ENCODE data around the gene DIP2C. TPM values are rescaled to one million over a fixed set of nuclear protein-coding genes. Genes with fewer than 3 reads are reported as not detected.
A peak's percentile ranks its signal among the peaks of the same experiment; 100 is the strongest.

DIP2C gene
- total and polyA plus RNA-seq, 8 donors, result 2.4 to 40.1 (median 21.0) TPM

DNA sequence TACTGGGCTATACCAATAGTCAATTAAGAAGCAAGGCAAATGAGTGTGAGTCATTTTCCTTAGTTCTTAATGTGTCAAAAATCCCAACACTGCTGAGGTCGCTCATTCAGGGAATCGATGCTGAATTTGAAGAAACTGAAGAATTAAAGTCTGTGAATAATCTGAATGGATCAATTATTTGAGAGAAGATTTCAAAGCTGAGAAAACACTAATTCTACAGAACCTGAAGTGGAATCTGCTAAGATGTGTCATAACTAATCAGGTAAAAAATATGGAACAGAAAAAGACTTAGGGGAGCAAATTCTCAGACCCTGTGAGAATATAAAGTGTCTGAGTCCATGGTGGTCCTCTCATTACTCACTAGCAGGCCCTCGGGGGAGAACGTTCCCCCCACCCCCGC, 125.6 kb downstream of the DIP2C start:
- intact Hi-C loops (cut with DNase I; ENCODE audit: low total_unique reads), result no loop called here
- Histone ChIP-seq H3K4me3 (no peak overlapping the region), H3K36me3 (no peaks in the 10 kb centered on the region), H3K27me3 (no peaks in the 10 kb centered on the region), H3K4me1 (peaks cover 9 to 58% (median 28%) of the 10 kb centered on the region in 4 donors), H3K9me3 (peaks cover 0 to 9% (median 6%) of the 10 kb centered on the region in 4 donors), H3K27ac (no peak overlapping the region)
- DNase-seq, result no peak
- WGBS, 5 donors, result 86 to 95% (median 91%) methylated on average over 5 of the region's 5 CpGs
- TF ChIP-seq, protein P1, sequence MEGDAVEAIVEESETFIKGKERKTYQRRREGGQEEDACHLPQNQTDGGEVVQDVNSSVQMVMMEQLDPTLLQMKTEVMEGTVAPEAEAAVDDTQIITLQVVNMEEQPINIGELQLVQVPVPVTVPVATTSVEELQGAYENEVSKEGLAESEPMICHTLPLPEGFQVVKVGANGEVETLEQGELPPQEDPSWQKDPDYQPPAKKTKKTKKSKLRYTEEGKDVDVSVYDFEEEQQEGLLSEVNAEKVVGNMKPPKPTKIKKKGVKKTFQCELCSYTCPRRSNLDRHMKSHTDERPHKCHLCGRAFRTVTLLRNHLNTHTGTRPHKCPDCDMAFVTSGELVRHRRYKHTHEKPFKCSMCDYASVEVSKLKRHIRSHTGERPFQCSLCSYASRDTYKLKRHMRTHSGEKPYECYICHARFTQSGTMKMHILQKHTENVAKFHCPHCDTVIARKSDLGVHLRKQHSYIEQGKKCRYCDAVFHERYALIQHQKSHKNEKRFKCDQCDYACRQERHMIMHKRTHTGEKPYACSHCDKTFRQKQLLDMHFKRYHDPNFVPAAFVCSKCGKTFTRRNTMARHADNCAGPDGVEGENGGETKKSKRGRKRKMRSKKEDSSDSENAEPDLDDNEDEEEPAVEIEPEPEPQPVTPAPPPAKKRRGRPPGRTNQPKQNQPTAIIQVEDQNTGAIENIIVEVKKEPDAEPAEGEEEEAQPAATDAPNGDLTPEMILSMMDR (IDR thresholded peaks at IDR 0.05), result no peak
- TF ChIP-seq POLR2AphosphoS5 (IDR thresholded peaks at IDR 0.05) (no peak), EP300 (IDR thresholded peaks at IDR 0.05) (no peak), POLR2A (IDR thresholded peaks at IDR 0.05) (no peak)

DNA sequence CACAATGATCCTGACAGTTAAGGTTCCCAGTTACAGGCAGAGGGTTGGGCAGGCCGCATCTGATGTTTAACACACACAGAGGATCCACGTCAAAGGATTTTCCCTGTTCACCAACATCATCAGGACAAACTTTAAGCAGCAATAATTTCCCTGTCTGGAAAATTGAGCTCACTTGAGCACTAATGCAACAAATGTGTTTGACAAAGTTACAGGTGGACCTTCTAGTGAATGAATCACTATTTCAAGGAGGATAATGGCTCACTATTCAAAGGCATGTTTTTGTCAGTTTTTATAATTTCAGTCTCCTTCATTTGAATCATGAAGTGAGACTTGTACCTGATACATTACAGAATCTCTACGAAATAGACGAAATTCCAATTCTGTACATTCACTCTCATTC, 127.3 kb downstream of the DIP2C start:
- Histone ChIP-seq H3K27me3 (no peaks in the 10 kb centered on the region), H3K4me3 (no peak overlapping the region), H3K4me1 (peaks cover 9 to 71% (median 27%) of the 10 kb centered on the region in 4 donors), H3K9me3 (peaks cover 0 to 9% (median 6%) of the 10 kb centered on the region in 4 donors), H3K36me3 (no peaks in the 10 kb centered on the region), H3K27ac (no peak overlapping the region)
- intact Hi-C loops (cut with DNase I; ENCODE audit: low total_unique reads), result no loop called here
- DNase-seq, result no peak
- TF ChIP-seq EP300 (IDR thresholded peaks at IDR 0.05) (no peak), POLR2AphosphoS5 (IDR thresholded peaks at IDR 0.05) (no peak), POLR2A (IDR thresholded peaks at IDR 0.05) (no peak)
- TF ChIP-seq, protein P1 (IDR thresholded peaks at IDR 0.05), result no peak
- 83 to 93% (median 89%) methylated on average over 4 of the region's 4 CpGs for WGBS, 5 donors

DNA sequence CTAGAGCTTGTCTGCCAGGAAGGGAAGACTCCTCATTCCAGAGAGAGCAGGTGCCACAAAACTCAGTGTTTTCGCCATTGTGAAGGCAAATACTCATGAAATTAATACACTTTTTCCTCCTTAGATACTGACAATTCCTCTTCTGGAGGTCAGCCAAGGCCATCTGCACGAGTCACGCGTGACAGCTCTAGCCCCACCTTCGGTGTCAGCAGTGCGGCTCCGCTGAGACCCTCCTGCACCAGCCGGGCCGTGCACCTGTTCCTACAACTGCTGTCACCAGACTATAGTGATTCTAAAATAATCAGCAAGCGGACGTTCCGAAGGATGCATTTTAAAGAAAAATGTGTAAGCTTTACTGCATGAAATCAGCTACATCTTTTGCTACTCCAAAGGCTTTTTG, 127.7 kb downstream of the DIP2C start:
- 85 to 91% (median 90%) methylated on average over 12 of the region's 12 CpGs for WGBS, 5 donors

DNA sequence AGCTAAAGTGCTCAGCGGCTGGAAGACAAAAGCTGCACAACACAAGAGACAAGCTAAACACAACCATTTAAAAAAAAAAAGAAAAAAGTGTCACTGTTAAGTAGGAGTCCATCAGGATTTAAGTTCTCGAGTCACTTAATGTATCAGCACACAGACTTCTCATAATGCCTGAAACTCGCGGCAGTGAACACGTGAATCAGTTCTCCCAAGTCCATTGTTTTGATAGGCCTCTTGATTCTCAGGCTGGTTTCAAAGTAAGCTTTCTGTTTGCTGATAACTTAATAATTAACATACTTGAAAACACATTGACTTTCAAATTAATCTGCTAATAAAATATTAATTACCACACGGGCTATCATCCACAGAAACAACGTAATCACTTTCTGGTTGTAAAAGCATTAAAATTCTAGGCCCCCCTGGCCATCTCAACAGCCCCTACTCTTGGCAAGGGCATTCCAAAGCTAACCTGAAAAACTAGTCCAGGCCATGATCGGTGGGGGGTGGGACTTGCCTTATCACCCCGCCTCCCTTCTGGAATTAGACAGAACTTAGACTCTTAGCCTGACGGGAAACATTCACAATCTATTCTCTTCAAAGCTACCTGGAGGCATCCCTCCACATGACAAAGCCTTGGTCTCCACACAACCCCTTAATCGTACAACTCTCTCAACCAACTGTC, 129.0 kb downstream of the DIP2C start:
- WGBS, 5 donors, result 36 to 73% (median 49%) methylated on average over 11 of the region's 11 CpGs
- intact Hi-C loops (cut with DNase I; ENCODE audit: low total_unique reads), result no loop called here

More for the DNA sequence above, 127.7 kb downstream of the DIP2C start:
- intact Hi-C loops (cut with DNase I; ENCODE audit: low total_unique reads), result no loop called here
- Histone ChIP-seq H3K9me3 (peaks cover 0 to 9% (median 6%) of the 10 kb centered on the region in 4 donors), H3K36me3 (no peaks in the 10 kb centered on the region), H3K4me1 (peaks cover 9 to 75% (median 27%) of the 10 kb centered on the region in 4 donors), H3K27ac (no peak overlapping the region), H3K27me3 (no peaks in the 10 kb centered on the region), H3K4me3 (no peak overlapping the region)
- no peak for DNase-seq
- TF ChIP-seq POLR2AphosphoS5 (IDR thresholded peaks at IDR 0.05), result no peak

More for the DNA sequence above, 129.0 kb downstream of the DIP2C start:
- TF ChIP-seq, protein P1 (IDR thresholded peaks at IDR 0.05), result no peak
- TF ChIP-seq POLR2AphosphoS5 (IDR thresholded peaks at IDR 0.05) (no peak), POLR2A (IDR thresholded peaks at IDR 0.05) (no peak), EP300 (IDR thresholded peaks at IDR 0.05) (no peak)
- H3K4me3 ChIP-seq, result no peak overlapping the region
- H3K4me1 ChIP-seq, result peaks cover 9 to 69% (median 27%) of the 10 kb centered on the region in 4 donors
- H3K27me3 ChIP-seq, result no peaks in the 10 kb centered on the region
- peak overlapping the region in 1 of 5 donors; percentile 16 for H3K27ac ChIP-seq
- no peaks in the 10 kb centered on the region for H3K36me3 ChIP-seq
- peak; percentile 43 to 69 for DNase-seq
- peaks cover 0 to 9% (median 6%) of the 10 kb centered on the region in 4 donors for H3K9me3 ChIP-seq

Measured in stomach (tissue), 9 donors.